GM21825 (cell line): Measurements from ENCODE around the gene OR4K17.
"Not testable (repeated sequence)": the region's sequence is repeated elsewhere in the genome, so short reads cannot be mapped to it uniquely, and the experiment has no call there.

ENCODE experiments used
- ATAC-seq: cut with Tn5 transposase; IDR thresholded peaks from one replicate; pipeline ENCODE4 v1.9.1; 2021; ENCODE audit warnings: mild to moderate bottlenecking, moderate library complexity; ENCODE audit not compliant: unreplicated experiment

OR4K17 gene

GRCh38 chr14:20110438-20110837, at the start of gene OR4K17:
Gene OR4K17 (plus strand): TSS chr14:20110739. CDS start chr14:20117500, 6,761 bp downstream.
- ATAC-seq: no peak

- ATAC-seq: no peak
Measured at GRCh38 chr14:20092050-20092449, 18.5 kb upstream of the OR4K17 start.

GRCh38 chr14:20093442-20093841, 17.1 kb upstream of the OR4K17 start:
- no peak for ATAC-seq

GRCh38 chr14:20098926-20099770, 11.4 kb upstream of the OR4K17 start:
- ATAC-seq: not testable (repeated sequence)

- ATAC-seq: no peak
Measured at GRCh38 chr14:20112321-20112720, 1.8 kb downstream of the OR4K17 start.

- ATAC-seq: no peak
Measured at GRCh38 chr14:20116748-20117147, 6.2 kb downstream of the OR4K17 start.

- no peak for ATAC-seq
Measured at GRCh38 chr14:20118795-20119194, 8.3 kb downstream of the OR4K17 start.

- no peak for ATAC-seq
Measured at GRCh38 chr14:20138520-20138919, 28.0 kb downstream of the OR4K17 start, which contains the start of gene OR4N5. Gene OR4N5 (plus strand): TSS chr14:20138820. CDS start chr14:20143736, 4,916 bp downstream.

GRCh38 chr14:20143911-20144310, 33.4 kb downstream of the OR4K17 start:
- no peak for ATAC-seq

- ATAC-seq: no peak
Measured at GRCh38 chr14:20144820-20145219, 34.3 kb downstream of the OR4K17 start.

- no peak for ATAC-seq
Measured at GRCh38 chr14:20164462-20164861, 53.9 kb downstream of the OR4K17 start.

- ATAC-seq: no peak
Measured at GRCh38 chr14:20167091-20167490, 56.6 kb downstream of the OR4K17 start.

- not testable (repeated sequence) for ATAC-seq
Measured at GRCh38 chr14:20169852-20170251, 59.3 kb downstream of the OR4K17 start.
